GM19467 (cell line): ENCODE measurements around the gene MRGPRD.

Source experiments
- ATAC-seq: cut with Tn5 transposase; IDR thresholded peaks from one replicate; pipeline ENCODE4 v1.9.1; 2021; ENCODE audit warnings: mild to moderate bottlenecking, moderate library complexity; ENCODE audit not compliant: unreplicated experiment

MRGPRD gene

DNA sequence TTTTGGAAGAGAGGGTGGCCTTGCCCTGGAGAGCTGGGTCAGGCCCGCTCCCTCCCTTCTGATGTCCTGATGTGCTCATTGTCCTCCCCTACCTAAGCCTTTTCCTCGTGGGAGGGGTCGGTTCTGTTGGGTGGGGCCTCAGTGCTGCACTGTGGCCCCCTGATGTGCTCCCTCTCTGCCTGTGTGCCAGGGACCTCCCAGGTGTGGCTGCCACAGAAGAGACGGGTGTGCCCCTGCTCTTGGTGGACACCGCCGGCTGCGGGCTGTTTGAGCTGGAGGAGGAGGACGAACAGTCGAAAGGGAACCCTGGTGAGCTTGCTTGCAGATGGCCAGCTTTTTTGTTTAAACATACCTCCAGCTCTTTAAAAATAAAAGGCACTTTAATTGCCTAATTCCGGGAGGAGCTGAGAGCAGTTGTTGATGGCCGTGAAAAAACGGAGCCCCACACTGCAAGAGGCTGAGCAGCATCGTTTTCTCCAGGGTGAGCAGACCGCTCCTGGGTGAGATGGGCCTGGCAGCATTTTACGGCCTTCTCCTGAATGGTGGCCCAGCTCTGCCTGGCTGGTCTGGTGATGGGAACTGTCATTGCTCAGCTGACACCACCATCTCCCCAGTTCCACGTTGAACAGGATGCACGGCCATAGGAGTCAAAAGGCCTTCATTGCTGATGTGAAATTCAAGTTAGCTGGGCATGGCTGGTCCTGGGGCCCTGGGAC lies 47.0 kb downstream of the MRGPRD start:
- ATAC-seq: no peak

DNA sequence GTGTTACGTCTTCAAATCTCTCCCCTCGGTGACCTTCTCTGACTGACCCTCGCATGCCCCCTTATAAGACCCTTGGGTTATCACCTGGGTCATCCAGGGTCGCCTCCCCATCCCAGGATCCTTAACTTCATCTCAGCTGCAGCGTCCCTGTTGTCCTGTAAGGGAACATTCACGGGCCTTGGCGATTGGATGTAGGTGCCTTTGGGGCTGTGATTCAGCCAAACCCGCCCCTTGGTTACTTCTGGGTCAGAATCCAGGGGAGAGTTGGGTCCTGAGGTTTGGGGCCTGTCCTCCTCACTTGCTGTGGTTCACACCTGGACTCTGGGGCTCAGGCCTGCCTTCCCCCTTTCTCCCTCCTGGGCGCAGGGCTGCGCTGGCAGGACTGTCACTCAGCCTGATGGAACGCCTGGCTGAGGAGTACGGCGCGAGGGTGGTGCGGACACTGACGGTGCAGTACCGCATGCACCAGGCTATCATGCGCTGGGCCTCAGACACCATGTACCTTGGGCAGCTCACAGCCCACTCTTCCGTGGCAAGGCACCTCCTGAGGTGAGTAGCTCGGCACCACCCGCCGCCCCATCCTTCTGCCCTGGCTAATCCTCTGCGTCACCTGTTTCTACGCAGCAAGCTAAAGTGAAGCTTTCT lies 47.7 kb downstream of the MRGPRD start:
- no peak for ATAC-seq

DNA sequence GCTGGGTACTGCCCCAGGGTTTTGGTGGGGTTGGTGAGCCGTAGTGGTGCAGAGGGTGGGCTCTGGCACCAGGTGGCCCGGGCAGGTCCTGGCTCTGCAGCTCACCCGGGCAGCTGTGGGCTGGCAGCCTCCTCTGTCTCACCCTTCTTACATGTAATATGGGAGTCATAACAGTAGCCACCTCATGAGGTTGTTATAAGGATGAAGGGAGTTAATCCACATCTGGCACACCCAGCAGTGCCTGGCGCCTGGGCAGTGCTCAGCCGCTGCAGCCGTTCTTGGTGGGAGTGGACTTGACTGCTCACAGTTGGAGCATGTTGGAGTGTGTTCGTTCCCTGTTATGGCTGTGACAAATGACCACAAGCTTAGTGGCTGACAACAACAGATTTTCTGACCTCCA lies 48.4 kb downstream of the MRGPRD start:
- no peak for ATAC-seq

DNA sequence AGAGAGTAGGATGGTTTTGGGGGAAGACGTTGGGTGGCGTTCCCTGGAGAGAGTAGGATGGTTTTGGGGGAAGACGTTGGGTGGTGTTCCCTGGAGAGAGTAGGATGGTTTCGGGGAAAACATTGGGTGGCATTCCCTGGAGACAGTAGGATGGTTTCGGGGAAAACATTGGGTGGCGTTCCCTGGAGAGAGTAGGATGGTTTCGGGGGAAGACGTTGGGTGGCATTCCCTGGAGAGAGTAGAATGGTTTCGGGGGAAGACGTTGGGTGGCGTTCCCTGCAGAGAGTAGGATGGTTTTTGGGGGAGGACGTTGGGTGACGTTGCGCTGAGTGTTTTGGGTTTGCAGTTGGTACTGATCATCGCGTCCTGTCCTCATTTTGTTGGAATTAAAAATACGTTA lies 48.9 kb downstream of the MRGPRD start:
- no peak for ATAC-seq

- no peak for ATAC-seq
Observed at GRCh38 chr11:68930991-68931855, 49.6 kb downstream of the MRGPRD start.
